Activated naive CD8-positive, alpha-beta T cell (primary cell): ENCODE results near the gene UBE2QL1.

ENCODE experiments used
- H3K27ac Mint-ChIP-seq: one replicate; pipeline ENCODE4 v1.8.0; 2021; ENCODE audit warnings: mixed read lengths
- H3K27me3 Mint-ChIP-seq: one replicate; pipeline ENCODE4 v1.8.0; 2021; ENCODE audit warnings: mixed read lengths
- H3K36me3 Mint-ChIP-seq: one replicate; pipeline ENCODE4 v1.8.0; 2021; ENCODE audit warnings: mixed read lengths
- H3K4me1 Mint-ChIP-seq: one replicate; pipeline ENCODE4 v1.8.0; 2021; ENCODE audit warnings: low read depth, mixed read lengths
- H3K4me3 Mint-ChIP-seq: one replicate; pipeline ENCODE4 v1.8.0; 2021; ENCODE audit warnings: mild to moderate bottlenecking, mixed read lengths
- H3K9me3 Mint-ChIP-seq: one replicate; pipeline ENCODE4 v1.8.0; 2021; ENCODE audit warnings: low read depth, mixed read lengths

The UBE2QL1 gene

GRCh38 chr5:6525910-6526309 lies 77.3 kb downstream of the UBE2QL1 start:
- peaks cover 4% of the 10 kb centered on the region for H3K27me3 Mint-ChIP-seq
- H3K4me3 Mint-ChIP-seq = no peak overlapping the region
- H3K36me3 Mint-ChIP-seq = no peaks in the 10 kb centered on the region
- no peaks in the 10 kb centered on the region for H3K4me1 Mint-ChIP-seq
- no peaks in the 10 kb centered on the region for H3K9me3 Mint-ChIP-seq
- H3K27ac Mint-ChIP-seq = no peak overlapping the region

- Mint-ChIP-seq H3K9me3 (no peaks in the 10 kb centered on the region), H3K4me3 (no peak overlapping the region), H3K27ac (no peak overlapping the region), H3K27me3 (peaks cover 4% of the 10 kb centered on the region), H3K36me3 (no peaks in the 10 kb centered on the region), H3K4me1 (no peaks in the 10 kb centered on the region)
Measured at GRCh38 chr5:6527749-6528455, 79.2 kb downstream of the UBE2QL1 start.

- H3K27ac Mint-ChIP-seq = no peak overlapping the region
- no peak overlapping the region for H3K4me3 Mint-ChIP-seq
- H3K9me3 Mint-ChIP-seq = no peaks in the 10 kb centered on the region
- H3K27me3 Mint-ChIP-seq = peaks cover 3% of the 10 kb centered on the region
- H3K36me3 Mint-ChIP-seq = no peaks in the 10 kb centered on the region
- H3K4me1 Mint-ChIP-seq = no peaks in the 10 kb centered on the region
Measured at GRCh38 chr5:6535594-6535993, 86.9 kb downstream of the UBE2QL1 start.

- H3K27me3 Mint-ChIP-seq = no peaks in the 10 kb centered on the region
- no peaks in the 10 kb centered on the region for H3K36me3 Mint-ChIP-seq
- no peaks in the 10 kb centered on the region for H3K9me3 Mint-ChIP-seq
Measured at GRCh38 chr5:6539060-6539459, 90.4 kb downstream of the UBE2QL1 start.

GRCh38 chr5:6540111-6540827 lies 91.6 kb downstream of the UBE2QL1 start:
- no peak overlapping the region for H3K27ac Mint-ChIP-seq
- no peaks in the 10 kb centered on the region for H3K4me1 Mint-ChIP-seq
- H3K9me3 Mint-ChIP-seq = no peaks in the 10 kb centered on the region
- no peaks in the 10 kb centered on the region for H3K36me3 Mint-ChIP-seq
- no peak overlapping the region for H3K4me3 Mint-ChIP-seq
- H3K27me3 Mint-ChIP-seq = no peaks in the 10 kb centered on the region

More at GRCh38 chr5:6539060-6539459, 90.4 kb downstream of the UBE2QL1 start:
- no peaks in the 10 kb centered on the region for H3K4me1 Mint-ChIP-seq
- no peak overlapping the region for H3K27ac Mint-ChIP-seq
- no peak overlapping the region for H3K4me3 Mint-ChIP-seq

DNA sequence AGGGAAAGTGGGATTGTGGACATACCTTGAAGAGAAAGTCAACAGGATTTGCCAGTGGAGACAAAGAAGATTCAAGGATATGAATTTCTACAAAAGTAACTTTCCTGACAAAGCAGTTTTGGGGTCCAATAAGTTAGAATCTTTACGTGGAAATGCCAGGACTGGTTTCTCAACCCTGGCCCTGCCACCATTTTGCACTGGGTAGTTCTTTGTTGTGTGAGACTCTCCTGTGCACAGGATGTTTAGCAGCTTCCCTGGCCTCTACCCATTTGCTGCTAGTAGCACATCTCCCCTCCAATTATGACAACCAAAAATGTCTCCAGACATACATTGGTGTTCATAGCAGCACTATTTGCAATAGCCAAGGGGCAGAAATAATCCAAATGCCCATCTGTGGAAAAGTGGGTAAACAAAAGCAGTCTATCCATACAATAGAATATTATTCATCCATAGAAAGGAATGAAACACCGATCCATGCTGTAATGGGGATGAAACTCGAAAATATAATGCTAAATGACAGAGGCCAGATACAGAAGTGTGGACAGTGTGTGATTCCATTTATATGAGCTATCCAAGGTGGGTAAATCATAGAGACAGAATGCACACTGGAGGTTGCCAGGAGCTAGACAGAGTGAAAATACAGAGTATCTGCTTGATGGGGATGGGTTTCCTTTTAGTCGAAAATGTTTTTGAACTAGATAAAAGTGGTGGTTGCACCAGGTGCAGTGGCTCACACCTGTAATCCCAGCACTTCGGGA lies 92.8 kb downstream of the UBE2QL1 start:
- Mint-ChIP-seq H3K4me3 (no peak overlapping the region), H3K27me3 (peaks cover 2% of the 10 kb centered on the region)

DNA sequence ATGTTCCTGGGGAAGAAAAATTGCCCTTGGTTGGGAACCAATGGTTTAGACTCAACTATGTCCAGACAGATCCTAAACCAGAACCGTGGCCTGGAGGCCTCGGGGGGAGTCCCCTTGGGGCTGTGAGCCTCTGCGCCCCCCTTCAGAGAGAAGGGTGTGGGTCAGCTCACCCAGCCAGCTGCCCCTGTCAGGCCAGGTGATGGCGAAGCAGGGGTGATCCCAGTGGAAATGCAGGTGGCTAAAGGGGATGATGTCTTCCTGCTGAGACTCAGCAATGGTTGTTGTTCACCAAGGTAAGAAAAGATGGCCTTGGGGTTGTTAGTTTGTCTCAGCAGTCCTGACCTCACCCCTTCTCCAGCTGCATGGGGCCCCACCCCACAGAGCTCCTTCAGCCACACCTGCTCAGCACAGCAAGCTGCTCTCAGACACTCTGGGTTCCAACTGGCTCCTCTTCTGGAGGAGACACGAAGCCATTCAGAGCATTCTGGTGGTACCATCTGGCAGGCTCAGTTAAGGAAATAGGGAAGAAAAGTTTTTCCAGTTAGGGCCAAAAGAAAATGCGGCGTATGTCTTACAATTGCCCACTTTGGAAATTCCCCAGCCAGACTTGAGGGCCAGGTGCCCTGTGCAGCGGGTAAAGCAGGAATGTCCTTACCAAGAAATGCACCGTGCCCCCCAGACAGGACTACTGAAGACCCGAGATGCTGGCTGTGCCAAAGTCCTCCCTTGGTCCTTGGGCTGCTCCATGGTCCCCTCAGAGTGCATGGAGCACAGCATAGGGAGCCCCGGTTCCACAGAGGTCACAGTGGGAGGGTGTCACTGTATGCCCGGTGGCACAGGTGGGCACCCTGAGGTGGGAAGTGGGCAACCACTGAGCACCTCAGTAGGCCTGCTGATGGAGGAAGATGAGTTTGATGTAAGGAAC lies 94.0 kb downstream of the UBE2QL1 start:
- no peaks in the 10 kb centered on the region for H3K9me3 Mint-ChIP-seq
- H3K27me3 Mint-ChIP-seq = peaks cover 2% of the 10 kb centered on the region
- no peaks in the 10 kb centered on the region for H3K36me3 Mint-ChIP-seq
- H3K4me3 Mint-ChIP-seq = no peak overlapping the region
- H3K27ac Mint-ChIP-seq = no peak overlapping the region
- no peaks in the 10 kb centered on the region for H3K4me1 Mint-ChIP-seq

More for the DNA sequence above, 92.8 kb downstream of the UBE2QL1 start:
- Mint-ChIP-seq H3K4me1 (no peaks in the 10 kb centered on the region), H3K9me3 (no peaks in the 10 kb centered on the region), H3K36me3 (no peaks in the 10 kb centered on the region), H3K27ac (no peak overlapping the region)

- no peak overlapping the region for H3K4me3 Mint-ChIP-seq
- H3K27ac Mint-ChIP-seq = no peak overlapping the region
- H3K4me1 Mint-ChIP-seq = peaks cover 1% of the 10 kb centered on the region
- H3K36me3 Mint-ChIP-seq = no peaks in the 10 kb centered on the region
- H3K27me3 Mint-ChIP-seq = peaks cover 2% of the 10 kb centered on the region
- no peaks in the 10 kb centered on the region for H3K9me3 Mint-ChIP-seq
Measured at GRCh38 chr5:6543346-6543730, 94.7 kb downstream of the UBE2QL1 start.

DNA sequence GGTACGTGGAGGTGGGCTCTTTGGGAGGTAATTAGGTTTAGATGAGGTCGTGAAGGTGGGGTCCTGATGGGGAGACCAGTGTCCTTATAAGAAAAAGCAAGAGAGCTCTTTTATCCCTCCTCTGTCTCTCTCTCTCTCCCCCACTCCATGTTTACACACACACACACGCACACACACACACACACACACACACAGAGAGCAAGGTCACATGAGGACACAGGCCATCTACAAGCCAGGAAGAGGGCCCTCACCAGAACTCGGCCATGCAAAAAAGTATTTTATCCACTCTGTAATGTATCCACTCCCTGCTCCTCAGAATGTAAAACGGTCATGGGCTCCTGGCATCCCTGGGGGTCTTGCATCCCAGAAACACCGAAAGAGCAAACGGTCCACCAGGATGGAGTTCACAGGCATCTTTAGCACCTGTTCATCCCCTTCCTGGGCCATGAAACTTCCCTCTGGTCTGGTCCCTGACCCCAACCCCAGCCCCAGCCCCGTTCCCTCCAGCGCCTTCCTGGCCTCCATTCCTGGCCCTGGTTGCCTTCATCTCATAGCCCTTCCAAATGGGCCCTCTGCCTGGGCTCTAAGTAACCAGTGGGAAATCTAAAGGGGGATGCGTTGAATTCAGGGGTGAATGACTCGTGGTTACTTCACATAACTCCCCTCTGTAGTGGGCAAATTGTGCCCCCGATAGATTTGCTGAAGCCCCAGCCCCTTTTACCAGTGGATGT lies 95.3 kb downstream of the UBE2QL1 start:
- H3K4me3 Mint-ChIP-seq = no peak overlapping the region
- H3K4me1 Mint-ChIP-seq = peaks cover 1% of the 10 kb centered on the region
- peaks cover 2% of the 10 kb centered on the region for H3K27me3 Mint-ChIP-seq
- H3K9me3 Mint-ChIP-seq = no peaks in the 10 kb centered on the region
- H3K27ac Mint-ChIP-seq = no peak overlapping the region
- no peaks in the 10 kb centered on the region for H3K36me3 Mint-ChIP-seq
